LNCaP clone FGC (cell line): ENCODE measurements around the gene INPP5J.
A peak's percentile ranks its signal among the peaks of the same experiment; 100 is the strongest.

Experiments used
- DNase-seq: peaks from one replicate; pipeline ENCODE4 v3.0.0-alpha.2; 2011; ENCODE audit warnings: low read depth
- H3K4me3 ChIP-seq: 2 replicates; pipeline ENCODE4 v1.5.1; 2011; ENCODE audit warnings: mild to moderate bottlenecking, low read depth, low read length, control low read depth
- TF ChIP-seq, protein P1 (sequence below): IDR thresholded peaks from 2 replicates; pipeline ENCODE4 v1.5.1; 2012; ENCODE audit warnings: mild to moderate bottlenecking; ENCODE audit not compliant: control insufficient read depth, insufficient read depth; ENCODE audit errors: extremely low read depth

The INPP5J gene

DNA sequence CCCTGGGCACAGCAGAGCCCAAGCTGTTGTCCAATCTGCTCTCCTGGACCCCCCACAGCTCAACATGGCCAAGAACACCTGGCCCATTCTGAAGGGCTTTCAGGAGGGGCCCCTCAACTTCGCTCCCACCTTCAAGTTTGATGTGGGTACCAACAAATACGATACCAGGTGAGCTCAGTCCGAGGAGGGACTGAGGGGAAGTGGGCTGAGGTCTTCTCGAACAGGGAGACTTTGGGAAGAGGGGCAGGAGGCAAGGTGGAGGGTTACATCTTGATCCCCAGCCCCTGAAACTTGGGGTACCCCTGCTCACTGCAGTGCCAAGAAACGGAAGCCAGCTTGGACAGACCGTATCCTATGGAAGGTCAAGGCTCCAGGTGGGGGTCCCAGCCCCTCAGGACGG is 5.4 kb downstream of the INPP5J start:
- no peak for DNase-seq
- TF ChIP-seq, protein P1, sequence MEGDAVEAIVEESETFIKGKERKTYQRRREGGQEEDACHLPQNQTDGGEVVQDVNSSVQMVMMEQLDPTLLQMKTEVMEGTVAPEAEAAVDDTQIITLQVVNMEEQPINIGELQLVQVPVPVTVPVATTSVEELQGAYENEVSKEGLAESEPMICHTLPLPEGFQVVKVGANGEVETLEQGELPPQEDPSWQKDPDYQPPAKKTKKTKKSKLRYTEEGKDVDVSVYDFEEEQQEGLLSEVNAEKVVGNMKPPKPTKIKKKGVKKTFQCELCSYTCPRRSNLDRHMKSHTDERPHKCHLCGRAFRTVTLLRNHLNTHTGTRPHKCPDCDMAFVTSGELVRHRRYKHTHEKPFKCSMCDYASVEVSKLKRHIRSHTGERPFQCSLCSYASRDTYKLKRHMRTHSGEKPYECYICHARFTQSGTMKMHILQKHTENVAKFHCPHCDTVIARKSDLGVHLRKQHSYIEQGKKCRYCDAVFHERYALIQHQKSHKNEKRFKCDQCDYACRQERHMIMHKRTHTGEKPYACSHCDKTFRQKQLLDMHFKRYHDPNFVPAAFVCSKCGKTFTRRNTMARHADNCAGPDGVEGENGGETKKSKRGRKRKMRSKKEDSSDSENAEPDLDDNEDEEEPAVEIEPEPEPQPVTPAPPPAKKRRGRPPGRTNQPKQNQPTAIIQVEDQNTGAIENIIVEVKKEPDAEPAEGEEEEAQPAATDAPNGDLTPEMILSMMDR, result no peak
- H3K4me3 ChIP-seq, result no peak overlapping the region

DNA sequence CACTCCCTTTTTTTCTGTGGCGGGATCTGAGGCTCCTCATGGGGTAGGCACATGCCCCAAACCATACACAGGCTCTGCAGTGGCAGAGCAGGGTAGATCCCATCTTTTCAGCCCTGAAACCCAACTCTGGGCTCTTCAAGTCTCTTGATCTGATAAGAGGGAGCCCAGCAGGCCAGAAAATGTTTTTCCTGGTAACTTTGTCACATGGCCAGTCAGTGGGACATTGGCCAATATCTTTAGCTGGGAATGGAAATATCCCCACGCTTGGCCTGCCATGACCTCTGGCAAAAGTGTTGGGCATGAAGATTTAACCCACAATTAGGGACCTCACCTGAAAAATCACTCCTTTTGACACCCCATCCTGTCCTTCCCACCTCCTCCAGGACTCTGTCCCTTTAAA is 8.1 kb downstream of the INPP5J start:
- H3K4me3 ChIP-seq, result no peak overlapping the region
- peak; percentile 75 for DNase-seq
- TF ChIP-seq, protein P1, result no peak

GRCh38 chr22:31133911-31134310 is 11.1 kb downstream of the INPP5J start:
- DNase-seq, result no peak
- H3K4me3 ChIP-seq, result no peak overlapping the region
- TF ChIP-seq, protein P1, result no peak

DNA sequence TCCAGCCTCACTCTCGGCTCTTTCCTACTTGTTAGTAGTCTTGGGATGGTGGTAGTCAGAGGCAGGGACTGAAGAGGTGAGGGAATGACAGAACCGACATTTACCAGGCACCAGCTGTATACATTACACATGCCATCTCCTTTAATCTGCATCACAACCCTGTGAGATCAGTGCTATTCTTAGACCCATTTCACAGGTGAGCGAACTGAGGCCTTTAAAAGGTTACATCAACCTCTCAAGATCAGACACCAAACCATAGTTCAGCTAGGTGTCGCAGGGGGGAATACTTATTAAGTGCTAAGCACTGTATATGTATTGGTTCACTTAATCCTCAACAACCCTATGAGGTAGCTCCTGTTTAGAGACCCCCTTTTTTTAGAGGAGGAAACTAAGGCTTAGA is 11.9 kb downstream of the INPP5J start:
- DNase-seq, result no peak
- no peak overlapping the region for H3K4me3 ChIP-seq
- TF ChIP-seq, protein P1, result no peak

DNA sequence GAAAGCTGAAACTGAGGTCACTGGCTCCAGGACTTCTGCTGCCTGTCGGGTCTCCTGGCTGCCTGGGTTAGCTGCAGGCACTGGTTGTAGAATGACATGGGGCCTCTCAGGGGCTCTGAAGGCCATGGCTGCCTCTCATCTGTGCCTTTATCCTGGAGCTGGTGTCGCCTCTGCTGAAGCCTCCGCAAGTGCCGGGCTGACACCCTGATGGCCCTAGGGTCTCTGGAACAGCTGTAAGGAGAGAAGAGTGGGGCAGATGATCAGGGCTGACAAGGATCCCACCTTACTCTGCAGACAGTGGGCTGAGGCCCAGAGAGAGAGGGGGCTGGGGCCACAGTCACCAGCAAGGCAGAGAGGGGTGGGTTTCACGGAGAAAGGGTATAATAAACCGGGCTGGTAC is 12.9 kb downstream of the INPP5J start:
- no peak overlapping the region for H3K4me3 ChIP-seq
- DNase-seq, result no peak
- TF ChIP-seq, protein P1, result no peak

- TF ChIP-seq, protein P1, result no peak
- no peak overlapping the region for H3K4me3 ChIP-seq
- DNase-seq, result no peak
These were observed 13.4 kb downstream of the INPP5J start for GRCh38 chr22:31136155-31136554.

DNA sequence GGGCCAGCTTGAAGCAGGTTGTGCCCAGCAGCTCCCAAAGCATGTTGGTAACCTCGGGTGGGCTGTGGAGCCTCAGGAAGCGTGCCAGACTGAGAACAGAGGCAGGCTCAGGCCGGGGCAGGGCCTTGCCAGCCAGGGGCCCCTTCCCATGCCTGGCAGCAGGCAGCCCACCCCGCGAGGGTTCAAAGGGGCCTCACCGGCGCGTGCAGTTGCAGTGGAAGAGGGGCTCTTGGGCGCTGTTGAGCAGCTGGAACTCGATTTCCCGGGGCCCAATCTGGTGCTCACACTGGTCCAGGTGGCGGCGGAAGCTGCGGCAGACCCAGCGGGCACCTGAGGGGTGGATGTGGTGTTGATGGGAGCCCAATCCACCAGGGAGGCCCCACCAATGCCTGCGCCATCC is 13.9 kb downstream of the INPP5J start:
- TF ChIP-seq, protein P1, result no peak
- no peak overlapping the region for H3K4me3 ChIP-seq
- DNase-seq, result no peak
